H1 (cell line): ENCODE data around the gene RADIL. TPM values are rescaled to one million over a fixed set of nuclear protein-coding genes. Genes with fewer than 3 reads are reported as not detected.

ENCODE experiments used
- CBX8 ChIP-seq: fragments of 300-800, 300-1000 bp; sonication (generic); IDR thresholded peaks from 2 replicates; pipeline ENCODE4 v1.7.1; 2016; ENCODE audit warnings: low read depth, low read length, borderline replicate concordance
- CHD1 ChIP-seq: IDR thresholded peaks from 2 replicates; pipeline ENCODE4 v1.6.1; 2012; ENCODE audit warnings: low read depth, low read length, improper control_type of control experiment
- CHD7 ChIP-seq: fragments of 300-600 bp; sonication (generic); IDR thresholded peaks from 2 replicates; pipeline ENCODE4 v1.7.1; 2012; ENCODE audit warnings: low read length, moderate library complexity, mild to moderate bottlenecking, inconsistent platforms; ENCODE audit not compliant: insufficient replicate concordance
- CTCF ChIP-seq, 3 experiments: IDR thresholded peaks; 1 replicate in 2 of 3; 2 replicates in 1 of 3; pipeline versions ENCODE4 v1.5.1 to v1.6.1; 2011; ENCODE audit warnings: low read length in 3 of 3, mild to moderate bottlenecking in 3 of 3, inconsistent platforms in 2 of 3, low read depth in 1 of 3, moderate library complexity in 1 of 3; ENCODE audit not compliant: insufficient read depth in 1 of 3; ENCODE audit errors: control extremely low read depth in 1 of 3
- EZH2 ChIP-seq: fragments of 200-600 bp; sonication (generic); IDR thresholded peaks from 2 replicates; pipeline ENCODE4 v1.7.1; 2012; ENCODE audit warnings: low read depth, mild to moderate bottlenecking, moderate library complexity, low read length, inconsistent platforms; ENCODE audit not compliant: severe bottlenecking
- MAFK ChIP-seq: IDR thresholded peaks from 2 replicates; pipeline ENCODE4 v1.6.1; 2012; ENCODE audit warnings: low read depth, mild to moderate bottlenecking, improper control_type of control experiment, low read length
- PHF8 ChIP-seq: fragments of 200-600 bp; sonication (generic); conservative IDR thresholded peaks from 2 replicates; pipeline ENCODE4 v1.7.1; 2012; ENCODE audit warnings: low read depth, mild to moderate bottlenecking, inconsistent platforms, low read length, moderate library complexity
- RFX5 ChIP-seq: IDR thresholded peaks from 2 replicates; pipeline ENCODE4 v1.6.1; 2011; ENCODE audit warnings: low read depth, low read length, improper control_type of control experiment, borderline replicate concordance
- TAF1 ChIP-seq: IDR thresholded peaks from 2 replicates; pipeline ENCODE4 v1.6.1; 2011; ENCODE audit warnings: mild to moderate bottlenecking, low read depth, low read length
- TBP ChIP-seq: IDR thresholded peaks from 2 replicates; pipeline ENCODE4 v1.6.1; 2011; ENCODE audit warnings: low read depth, low read length, improper control_type of control experiment
- polyA plus RNA-seq, 7 experiments: library from polyadenylated mRNA; depleted of rRNA in 3 of 7; stranded (reverse) in 5 of 7; unstranded in 2 of 7; fragments of >200 nt in 5 of 7; fragments of 200-250 nt in 2 of 7; gene quantifications; 1 replicate in 5 of 7; 2 replicates in 1 of 7; 4 replicates in 1 of 7; pipeline versions ENCODE4 v1.2.1 to v1.2.3, GENCODE V29; 2011 to 2013; ENCODE audit warnings: missing spikeins in 2 of 7, mixed read lengths in 2 of 7
- total RNA-seq: library from RNA; stranded (reverse); fragmentation: NEBNext Ultra II Directional; extraction: Animal tissue kit (Norgen Biotek cat#: 25700); gene quantifications from 2 replicates; pipeline ENCODE4 v1.2.1, GENCODE V29; 2021

RADIL gene
- total and polyA plus RNA-seq, 2 of the 8 experiments (the other 6 are each of a cell fraction or from before 2014, with no cell fraction given): 5.0 to 5.4 TPM

- no peak for TF ChIP-seq CHD7
- no peak for TF ChIP-seq CBX8
- TF ChIP-seq PHF8: no peak
- no peak for TF ChIP-seq TAF1
- TF ChIP-seq CTCF (IDR thresholded peaks at IDR 0.05; ENCODE audit: control extremely low read depth in 1 of 3, insufficient read depth in 1 of 3, low read depth in 1 of 3, low read length in 3 of 3): no peak
- TF ChIP-seq EZH2: no peak
- no peak for TF ChIP-seq CHD1
- TF ChIP-seq TBP: no peak
- TF ChIP-seq MAFK: no peak
- TF ChIP-seq RFX5: no peak
Measured at GRCh38 chr7:4805984-4806300, 77.6 kb downstream of the RADIL start (continued).
